Measurements from ENCODE around the gene GARIN5A.
"Not testable (repeated sequence)": the region's sequence is repeated elsewhere in the genome, so short reads cannot be mapped to it uniquely, and the experiment has no call there.

The GARIN5A gene

GRCh38 chr19:50486823-50487515, 10.3 kb upstream of the GARIN5A start:
- FAIRE-seq, result no peak

- no peak for FAIRE-seq
Observed at GRCh38 chr19:50485284-50485955, 8.8 kb upstream of the GARIN5A start.

- no peak for FAIRE-seq
Observed at GRCh38 chr19:50482916-50483315, 6.3 kb upstream of the GARIN5A start.

GRCh38 chr19:50482271-50482855, 5.7 kb upstream of the GARIN5A start:
- no peak for FAIRE-seq

GRCh38 chr19:50481351-50482149, 4.9 kb upstream of the GARIN5A start:
- no peak for FAIRE-seq

- no peak for FAIRE-seq
Observed at GRCh38 chr19:50480281-50481111, 3.8 kb upstream of the GARIN5A start.

GRCh38 chr19:50479761-50480251, 3.2 kb upstream of the GARIN5A start:
- no peak for FAIRE-seq

GRCh38 chr19:50478901-50479715, 2.5 kb upstream of the GARIN5A start:
- no peak for FAIRE-seq

GRCh38 chr19:50477751-50478515, 1.3 kb upstream of the GARIN5A start:
- no peak for FAIRE-seq

- FAIRE-seq, result no peak
Observed at GRCh38 chr19:50476907-50477238, 225 bp upstream of the GARIN5A start.

- no peak for FAIRE-seq
Observed at GRCh38 chr19:50475736-50476223, 868 bp downstream of the GARIN5A start.

GRCh38 chr19:50475101-50475568, 1.5 kb downstream of the GARIN5A start:
- FAIRE-seq, result no peak

GRCh38 chr19:50473336-50473735, 3.3 kb downstream of the GARIN5A start:
- FAIRE-seq, result not testable (repeated sequence)

- no peak for FAIRE-seq
Observed at GRCh38 chr19:50468818-50469217, 7.8 kb downstream of the GARIN5A start.

GRCh38 chr19:50467566-50467965, 9.1 kb downstream of the GARIN5A start:
- no peak for FAIRE-seq

- FAIRE-seq, result no peak
Observed at GRCh38 chr19:50466706-50467039, 10.0 kb downstream of the GARIN5A start.

GRCh38 chr19:50465986-50466705, 10.5 kb downstream of the GARIN5A start:
- no peak for FAIRE-seq

GRCh38 chr19:50465000-50465399, 11.6 kb downstream of the GARIN5A start:
- no peak for FAIRE-seq

- no peak for FAIRE-seq
Observed at GRCh38 chr19:50464348-50464747, 12.3 kb downstream of the GARIN5A start.

GRCh38 chr19:50462970-50463369, 13.7 kb downstream of the GARIN5A start:
- FAIRE-seq, result no peak
